CD8-positive, alpha-beta memory T cell (primary cell): ENCODE data around the gene DNAJC18. TPM values are rescaled to one million over a fixed set of nuclear protein-coding genes. Genes with fewer than 3 reads are reported as not detected.

Source experiments
- CTCF ChIA-PET: fragments of 350-600 bp; sonication (Branson Sonifier 250); formaldehyde crosslinking; loops from one replicate; lab custom pipeline; 2021; ENCODE audit warnings: antibody characterized with exemption; lab: Charles Lee
- POLR2A ChIA-PET: fragments of 350-600 bp; sonication (Branson Sonifier 250); formaldehyde crosslinking; loops from one replicate; lab custom pipeline; 2021; ENCODE audit warnings: antibody characterized with exemption; lab: Charles Lee
- DNase-seq, 5 donors: peaks; one replicate each; pipeline versions ENCODE4 v3.0.0 to v3.0.0-alpha.2; 2020 to 2022; ENCODE audit warnings: mixed read lengths in 1 of 5
- H3K27ac ChIP-seq: one replicate; pipeline ENCODE4 v1.7.0; 2013; ENCODE audit warnings: low read depth, mild to moderate bottlenecking, low read length, moderate library complexity
- H3K27me3 ChIP-seq: 2 replicates; pipeline ENCODE4 v1.7.0; 2013; ENCODE audit warnings: low read length, mild to moderate bottlenecking; ENCODE audit not compliant: insufficient read depth, poor library complexity, severe bottlenecking
- H3K36me3 ChIP-seq: 2 replicates; pipeline ENCODE4 v1.7.0; 2013; ENCODE audit warnings: mild to moderate bottlenecking, low read length, moderate library complexity; ENCODE audit not compliant: insufficient read depth
- H3K4me1 ChIP-seq: 2 replicates; pipeline ENCODE4 v1.7.0; 2013; ENCODE audit warnings: mild to moderate bottlenecking, low read length, moderate library complexity; ENCODE audit not compliant: insufficient read depth
- H3K4me3 ChIP-seq: 2 replicates; pipeline ENCODE4 v1.7.0; 2013; ENCODE audit warnings: mild to moderate bottlenecking, low read length
- H3K9me3 ChIP-seq: 2 replicates; pipeline ENCODE4 v1.7.0; 2013; ENCODE audit warnings: mild to moderate bottlenecking, low read length
- H3K27ac Mint-ChIP-seq, 8 donors: one replicate each; pipeline ENCODE4 v1.8.0; 2020 to 2021; ENCODE audit warnings: mixed read lengths in 8 of 8, mild to moderate bottlenecking in 6 of 8, inconsistent platforms in 3 of 8, moderate library complexity in 3 of 8
- H3K27me3 Mint-ChIP-seq, 2 donors: one replicate each; pipeline ENCODE4 v1.8.0; 2020 to 2021; ENCODE audit warnings: mixed read lengths in 2 of 2, mild to moderate bottlenecking in 1 of 2, moderate library complexity in 1 of 2
- H3K36me3 Mint-ChIP-seq, 3 donors: one replicate each; pipeline ENCODE4 v1.8.0; 2020 to 2021; ENCODE audit warnings: mixed read lengths in 3 of 3, inconsistent platforms in 1 of 3, mild to moderate bottlenecking in 1 of 3
- H3K4me1 Mint-ChIP-seq, 3 donors: one replicate each; pipeline ENCODE4 v1.8.0; 2020 to 2021; ENCODE audit warnings: mixed read lengths in 3 of 3, inconsistent platforms in 1 of 3, mild to moderate bottlenecking in 1 of 3
- H3K4me3 Mint-ChIP-seq, 7 donors: one replicate each; pipeline ENCODE4 v1.8.0; 2020 to 2021; ENCODE audit warnings: mixed read lengths in 7 of 7, mild to moderate bottlenecking in 6 of 7, moderate library complexity in 4 of 7, inconsistent platforms in 2 of 7
- H3K9me3 Mint-ChIP-seq, 5 donors: one replicate each; pipeline ENCODE4 v1.8.0; 2020 to 2022; ENCODE audit warnings: mixed read lengths in 5 of 5, mild to moderate bottlenecking in 3 of 5, moderate library complexity in 2 of 5, inconsistent platforms in 1 of 5
- polyA plus RNA-seq: library from polyadenylated mRNA; unstranded; fragments of 300-500 nt; fragmentation: Illumina TruSeq; gene quantifications from one replicate; pipeline ENCODE4 v1.2.3, GENCODE V29; 2021
- total RNA-seq, 2 experiments: library from RNA; stranded (reverse); gene quantifications; one replicate each; pipeline ENCODE4 v1.2.3, GENCODE V29; 2021

Gene DNAJC18
- total and polyA plus RNA-seq, 3 experiments from 2014 or later, result 10.2 to 25.7 (median 25.3) TPM

- H3K4me1 Mint-ChIP-seq, result peaks cover 32 to 49% (median 43%) of the 10 kb centered on the region in 3 donors
- H3K27ac ChIP-seq, result no peak overlapping the region
- no peak overlapping the region for H3K4me3 Mint-ChIP-seq
- POLR2A ChIA-PET, result no interaction called here
- H3K9me3 Mint-ChIP-seq, result no peaks in the 10 kb centered on the region
- no peaks in the 10 kb centered on the region for H3K27me3 ChIP-seq
- H3K4me1 ChIP-seq, result peaks cover 50% of the 10 kb centered on the region
- CTCF ChIA-PET, result interaction anchor here (0.7 to 3.0 kb wide), 4 partner anchors 33 to 57 kb away, joined by 3 to 14 read pairs (median 6); no protein-coding TSS in a partner anchor
- no peaks in the 10 kb centered on the region for H3K36me3 ChIP-seq
- H3K27ac Mint-ChIP-seq, result peak overlapping the region in 5 of 8 donors; percentile 37 to 97 (median 68)
- no peaks in the 10 kb centered on the region for H3K27me3 Mint-ChIP-seq
- no peak for DNase-seq
- no peaks in the 10 kb centered on the region for H3K9me3 ChIP-seq
- no peaks in the 10 kb centered on the region for H3K36me3 Mint-ChIP-seq
- H3K4me3 ChIP-seq, result no peak overlapping the region
Measured at GRCh38 chr5:139460455-139460854, 21.1 kb upstream of the DNAJC18 start.

GRCh38 chr5:139459451-139459934, 20.2 kb upstream of the DNAJC18 start:
- Histone ChIP-seq H3K9me3 (no peaks in the 10 kb centered on the region), H3K4me1 (peaks cover 53% of the 10 kb centered on the region), H3K27ac (no peak overlapping the region), H3K27me3 (no peaks in the 10 kb centered on the region), H3K36me3 (no peaks in the 10 kb centered on the region), H3K4me3 (no peak overlapping the region)
- CTCF ChIA-PET, result interaction anchor here (1.2 to 3.0 kb wide), 4 partner anchors 23 to 58 kb away, joined by 3 to 14 read pairs (median 7); partner anchors contain the start of gene STING1
- POLR2A ChIA-PET, result interaction anchor here (0.6 to 2.0 kb wide), 2 partner anchors 19 to 22 kb away, joined by 4 to 9 read pairs; partner anchors contain the start of gene STING1
- no peak for DNase-seq
- H3K4me1 Mint-ChIP-seq, result peaks cover 41 to 59% (median 52%) of the 10 kb centered on the region in 3 donors
- no peaks in the 10 kb centered on the region for H3K36me3 Mint-ChIP-seq
- H3K9me3 Mint-ChIP-seq, result no peaks in the 10 kb centered on the region
- peak overlapping the region in 4 of 7 donors; percentile 37 to 78 (median 52) for H3K4me3 Mint-ChIP-seq
- no peaks in the 10 kb centered on the region for H3K27me3 Mint-ChIP-seq
- H3K27ac Mint-ChIP-seq, result peak overlapping the region; percentile 90 to 98 (median 92)

GRCh38 chr5:139458580-139459407, 19.5 kb upstream of the DNAJC18 start:
- H3K27me3 Mint-ChIP-seq, result peaks cover 0 to 2% of the 10 kb centered on the region in 2 donors
- H3K27ac Mint-ChIP-seq, result peak overlapping the region; percentile 90 to 98 (median 92)
- H3K9me3 Mint-ChIP-seq, result no peaks in the 10 kb centered on the region
- Histone ChIP-seq H3K27me3 (no peaks in the 10 kb centered on the region), H3K27ac (no peak overlapping the region), H3K4me1 (peaks cover 60% of the 10 kb centered on the region), H3K4me3 (no peak overlapping the region), H3K9me3 (no peaks in the 10 kb centered on the region), H3K36me3 (no peaks in the 10 kb centered on the region)
- POLR2A ChIA-PET, result interaction anchor here (0.6 to 2.0 kb wide), 6 partner anchors 9 to 1427 kb away, joined by 3 to 10 read pairs (median 4); partner anchors contain the start of genes SMIM33 and STING1
- CTCF ChIA-PET, result interaction anchor here (0.6 to 3.0 kb wide), 7 partner anchors 10 to 62 kb away, joined by 3 to 14 read pairs (median 3); partner anchors contain the start of gene STING1
- H3K36me3 Mint-ChIP-seq, result no peaks in the 10 kb centered on the region
- peaks cover 48 to 66% (median 59%) of the 10 kb centered on the region in 3 donors for H3K4me1 Mint-ChIP-seq
- peak overlapping the region in 6 of 7 donors; percentile 41 to 81 (median 64) for H3K4me3 Mint-ChIP-seq
- peak; percentile 67 to 91 (median 85) for DNase-seq

GRCh38 chr5:139457653-139458306, 18.5 kb upstream of the DNAJC18 start:
- ChIA-PET POLR2A (interaction anchor here (0.6 to 2.0 kb wide), 7 partner anchors 8 to 1426 kb away, joined by 3 to 10 read pairs (median 4); partner anchors contain the start of gene STING1), CTCF (interaction anchor here (0.6 to 3.0 kb wide), 8 partner anchors 11 to 61 kb away, joined by 3 to 14 read pairs (median 4); partner anchors contain the start of gene STING1)
- H3K36me3 Mint-ChIP-seq, result no peaks in the 10 kb centered on the region
- no peaks in the 10 kb centered on the region for H3K9me3 ChIP-seq
- H3K27me3 Mint-ChIP-seq, result peaks cover 0 to 2% of the 10 kb centered on the region in 2 donors
- peaks cover 51 to 69% (median 63%) of the 10 kb centered on the region in 3 donors for H3K4me1 Mint-ChIP-seq
- no peak for DNase-seq
- no peaks in the 10 kb centered on the region for H3K36me3 ChIP-seq
- no peaks in the 10 kb centered on the region for H3K9me3 Mint-ChIP-seq
- H3K4me3 Mint-ChIP-seq, result peak overlapping the region in 4 of 7 donors; percentile 24 to 51 (median 29)
- H3K27me3 ChIP-seq, result no peaks in the 10 kb centered on the region
- H3K27ac Mint-ChIP-seq, result peak overlapping the region; percentile 24 to 97 (median 82)
- H3K4me3 ChIP-seq, result no peak overlapping the region
- no peak overlapping the region for H3K27ac ChIP-seq
- peaks cover 65% of the 10 kb centered on the region for H3K4me1 ChIP-seq

- H3K36me3 Mint-ChIP-seq, result no peaks in the 10 kb centered on the region
- ChIA-PET CTCF (interaction anchor here (0.9 to 3.0 kb wide), 5 partner anchors 13 to 56 kb away, joined by 3 to 14 read pairs (median 5); partner anchors contain the start of gene STING1), POLR2A (no interaction called here)
- Histone ChIP-seq H3K4me1 (peaks cover 68% of the 10 kb centered on the region), H3K36me3 (no peaks in the 10 kb centered on the region), H3K27ac (no peak overlapping the region), H3K9me3 (no peaks in the 10 kb centered on the region), H3K4me3 (no peak overlapping the region), H3K27me3 (no peaks in the 10 kb centered on the region)
- no peak for DNase-seq
- peaks cover 51 to 69% (median 63%) of the 10 kb centered on the region in 3 donors for H3K4me1 Mint-ChIP-seq
- no peaks in the 10 kb centered on the region for H3K9me3 Mint-ChIP-seq
- H3K27me3 Mint-ChIP-seq, result peaks cover 0 to 2% of the 10 kb centered on the region in 2 donors
- peak overlapping the region; percentile 50 to 97 (median 84) for H3K27ac Mint-ChIP-seq
- peak overlapping the region in 4 of 7 donors; percentile 15 to 31 (median 26) for H3K4me3 Mint-ChIP-seq
Measured at GRCh38 chr5:139457241-139457640, 17.9 kb upstream of the DNAJC18 start.

GRCh38 chr5:139456776-139457175, 17.5 kb upstream of the DNAJC18 start:
- no peak for DNase-seq
- peak overlapping the region; percentile 54 to 97 (median 84) for H3K27ac Mint-ChIP-seq

GRCh38 chr5:139454568-139455290, 15.4 kb upstream of the DNAJC18 start:
- Histone ChIP-seq H3K27ac (no peak overlapping the region), H3K4me1 (peaks cover 59% of the 10 kb centered on the region)
- POLR2A ChIA-PET, result no interaction called here

More at GRCh38 chr5:139456776-139457175, 17.5 kb upstream of the DNAJC18 start:
- no peaks in the 10 kb centered on the region for H3K36me3 Mint-ChIP-seq
- H3K9me3 Mint-ChIP-seq, result no peaks in the 10 kb centered on the region
- Histone ChIP-seq H3K9me3 (no peaks in the 10 kb centered on the region), H3K36me3 (no peaks in the 10 kb centered on the region), H3K4me3 (no peak overlapping the region), H3K4me1 (peaks cover 70% of the 10 kb centered on the region), H3K27ac (no peak overlapping the region), H3K27me3 (no peaks in the 10 kb centered on the region)
- peaks cover 0 to 2% of the 10 kb centered on the region in 2 donors for H3K27me3 Mint-ChIP-seq
- CTCF ChIA-PET, result interaction anchor here (0.9 to 2.0 kb wide), 7 partner anchors 9 to 57 kb away, joined by 3 to 7 read pairs (median 3); partner anchors contain the start of genes SMIM33 and STING1
- POLR2A ChIA-PET, result no interaction called here
- H3K4me3 Mint-ChIP-seq, result no peak overlapping the region
- H3K4me1 Mint-ChIP-seq, result peaks cover 51 to 69% (median 63%) of the 10 kb centered on the region in 3 donors

More at GRCh38 chr5:139454568-139455290, 15.4 kb upstream of the DNAJC18 start:
- H3K9me3 ChIP-seq, result no peaks in the 10 kb centered on the region
- Mint-ChIP-seq H3K27me3 (peaks cover 0 to 2% of the 10 kb centered on the region in 2 donors), H3K4me1 (peaks cover 50 to 56% (median 53%) of the 10 kb centered on the region in 3 donors), H3K36me3 (no peaks in the 10 kb centered on the region), H3K4me3 (peak overlapping the region in 2 of 7 donors; percentile 9 to 41), H3K9me3 (no peaks in the 10 kb centered on the region), H3K27ac (peak overlapping the region; percentile 69 to 92 (median 90))
- H3K36me3 ChIP-seq, result no peaks in the 10 kb centered on the region
- DNase-seq, result peak in 1 of 5 donors; percentile 6
- CTCF ChIA-PET, result interaction anchor here (0.5 to 0.6 kb wide), 2 partner anchors 59 to 144 kb away, joined by 3 read pairs; no protein-coding TSS in a partner anchor
- no peak overlapping the region for H3K4me3 ChIP-seq
- H3K27me3 ChIP-seq, result no peaks in the 10 kb centered on the region
